H1 (cell line): Measurements from ENCODE around the gene OR6N2. TPM values are rescaled to one million over a fixed set of nuclear protein-coding genes. Genes with fewer than 3 reads are reported as not detected.

Source experiments
- BCL11A ChIP-seq, 2 experiments: IDR thresholded peaks; one replicate each; pipeline ENCODE4 v1.6.1; 2011; ENCODE audit warnings: low read depth in 2 of 2, low read length in 2 of 2, mild to moderate bottlenecking in 2 of 2
- BRCA1 ChIP-seq: IDR thresholded peaks from 2 replicates; pipeline ENCODE4 v1.6.1; 2012; ENCODE audit warnings: low read depth, low read length, improper control_type of control experiment
- CEBPB ChIP-seq: IDR thresholded peaks from 2 replicates; pipeline ENCODE4 v1.6.1; 2012; ENCODE audit warnings: low read depth, low read length
- CHD7 ChIP-seq: fragments of 300-600 bp; sonication (generic); IDR thresholded peaks from 2 replicates; pipeline ENCODE4 v1.7.1; 2012; ENCODE audit warnings: low read length, moderate library complexity, mild to moderate bottlenecking, inconsistent platforms; ENCODE audit not compliant: insufficient replicate concordance
- GABPA ChIP-seq: IDR thresholded peaks from 2 replicates; pipeline ENCODE4 v1.6.1; 2011; ENCODE audit warnings: mild to moderate bottlenecking, low read length, moderate library complexity, borderline replicate concordance; ENCODE audit not compliant: insufficient read depth
- HDAC2 ChIP-seq, 2 experiments: fragments of 300-600 bp in 1 of 2; sonication (generic) in 1 of 2; IDR thresholded peaks; 2 replicates each; pipeline ENCODE4 v1.6.1; 2011 to 2012; ENCODE audit warnings: low read depth in 2 of 2, low read length in 2 of 2, mild to moderate bottlenecking in 2 of 2, moderate library complexity in 2 of 2, borderline replicate concordance in 1 of 2, inconsistent platforms in 1 of 2
- RFX5 ChIP-seq: IDR thresholded peaks from 2 replicates; pipeline ENCODE4 v1.6.1; 2011; ENCODE audit warnings: low read depth, low read length, improper control_type of control experiment, borderline replicate concordance
- SIN3A ChIP-seq, 2 experiments: IDR thresholded peaks in 1 of 2; conservative IDR thresholded peaks in 1 of 2; 2 replicates each; pipeline ENCODE4 v1.6.1; 2011 to 2012; ENCODE audit warnings: low read length in 2 of 2, improper control_type of control experiment in 1 of 2, low read depth in 1 of 2, mild to moderate bottlenecking in 1 of 2
- SIX5 ChIP-seq: IDR thresholded peaks from 2 replicates; pipeline ENCODE4 v1.6.1; 2011; ENCODE audit warnings: mild to moderate bottlenecking, low read depth, low read length
- TEAD4 ChIP-seq: IDR thresholded peaks from 2 replicates; pipeline ENCODE4 v1.6.1; 2012; ENCODE audit warnings: low read depth, low read length, inconsistent platforms, mixed read lengths
- polyA plus RNA-seq, 7 experiments: library from polyadenylated mRNA; depleted of rRNA in 3 of 7; stranded (reverse) in 5 of 7; unstranded in 2 of 7; fragments of >200 nt in 5 of 7; fragments of 200-250 nt in 2 of 7; gene quantifications; 1 replicate in 5 of 7; 2 replicates in 1 of 7; 4 replicates in 1 of 7; pipeline versions ENCODE4 v1.2.1 to v1.2.3, GENCODE V29; 2011 to 2013; ENCODE audit warnings: missing spikeins in 2 of 7, mixed read lengths in 2 of 7
- total RNA-seq: library from RNA; stranded (reverse); fragmentation: NEBNext Ultra II Directional; extraction: Animal tissue kit (Norgen Biotek cat#: 25700); gene quantifications from 2 replicates; pipeline ENCODE4 v1.2.1, GENCODE V29; 2021
- TF ChIP-seq, protein P1 (sequence below): IDR thresholded peaks from 2 replicates; pipeline ENCODE4 v1.6.1; 2012; ENCODE audit warnings: inconsistent platforms

The OR6N2 gene
- total and polyA plus RNA-seq, 2 of the 8 experiments (the other 6 are each of a cell fraction or from before 2014, with no cell fraction given): not detected

- no peak for TF ChIP-seq CHD7
- no peak for TF ChIP-seq BCL11A (IDR thresholded peaks at IDR 0.05; ENCODE audit: low read depth in 2 of 2, low read length in 2 of 2)
- no peak for TF ChIP-seq CEBPB
- no peak for TF ChIP-seq RFX5
- no peak for TF ChIP-seq TEAD4
- no peak for TF ChIP-seq HDAC2 (IDR thresholded peaks at IDR 0.05; ENCODE audit: borderline replicate concordance in 1 of 2, low read depth in 2 of 2, low read length in 2 of 2)
- TF ChIP-seq, protein P1, sequence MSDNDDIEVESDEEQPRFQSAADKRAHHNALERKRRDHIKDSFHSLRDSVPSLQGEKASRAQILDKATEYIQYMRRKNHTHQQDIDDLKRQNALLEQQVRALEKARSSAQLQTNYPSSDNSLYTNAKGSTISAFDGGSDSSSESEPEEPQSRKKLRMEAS: no peak
- TF ChIP-seq BRCA1: no peak
- TF ChIP-seq SIN3A (conservative IDR thresholded peaks at IDR 0.05 in 1 of 2, IDR thresholded peaks at IDR 0.05 in 1 of 2; ENCODE audit: low read depth in 1 of 2, low read length in 2 of 2): no peak
- TF ChIP-seq SIX5: no peak
- no peak for TF ChIP-seq GABPA
Measured at GRCh38 chr1:158800526-158800925, 19.5 kb upstream of the OR6N2 start (continued).
